ENCODE data around the gene TBCK. TPM values are rescaled to one million over a fixed set of nuclear protein-coding genes. Genes with fewer than 3 reads are reported as not detected.

The TBCK gene
- total and polyA plus RNA-seq, 2 donors (not counting 1 experiment from before 2014, with no cell fraction given) = 17.5 to 86.1 TPM

DNA sequence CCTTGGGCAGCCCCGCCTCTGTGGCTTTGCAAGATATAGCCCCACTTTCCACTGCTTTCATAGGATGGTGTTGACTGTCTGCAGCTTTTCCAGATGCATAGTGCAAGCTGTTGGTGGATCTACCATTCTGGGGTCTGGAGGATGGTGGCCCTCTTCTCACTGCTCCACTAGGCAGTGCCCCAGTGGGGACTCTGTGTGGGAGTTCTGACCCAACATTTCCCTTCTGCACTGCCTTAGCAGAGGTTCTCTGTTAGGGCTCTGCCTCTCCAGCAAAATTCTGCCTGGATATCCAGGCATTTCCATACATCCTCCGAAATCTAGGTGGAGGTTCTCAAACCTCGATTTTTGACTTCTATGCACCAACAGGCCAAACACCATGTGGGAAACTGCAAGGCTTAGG is 153.7 kb downstream of the TBCK start:
- peaks cover 2 to 9% (median 3%) of the 10 kb centered on the region in 3 donors for H3K9me3 ChIP-seq (ENCODE audit: control extremely low read depth in 1 of 3, control insufficient read depth in 2 of 3, insufficient read depth in 1 of 3, low read length in 2 of 3)
- no peaks in the 10 kb centered on the region for H3K79me2 ChIP-seq (ENCODE audit: control insufficient read depth, insufficient read depth, low read length)
- POLR2A ChIA-PET = no interaction called here
- H3K36me3 ChIP-seq (replicated peaks in 1 of 2; ENCODE audit: control extremely low read depth in 1 of 2, control insufficient read depth in 1 of 2, extremely low read depth in 1 of 2, insufficient read depth in 2 of 2, low read length in 1 of 2) = peaks cover 5 to 9% of the 10 kb centered on the region in 2 experiments
- no peak overlapping the region for H3K27ac ChIP-seq (ENCODE audit: low read length in 2 of 2)
- Mint-ChIP-seq H3K9me3 (ENCODE audit: insufficient read depth) (peaks cover 7% of the 10 kb centered on the region), H3K4me1 (peaks cover 2% of the 10 kb centered on the region), H3K27ac (no peak overlapping the region), H3K4me3 (no peak overlapping the region), H3K27me3 (no peaks in the 10 kb centered on the region)
- H3K4me2 ChIP-seq (replicated peaks; ENCODE audit: low read depth, low read length, poor library complexity, severe bottlenecking) = no peak overlapping the region
- intact Hi-C loops (cut with micrococcal nuclease) = no loop called here
- no peaks in the 10 kb centered on the region for H3K4me1 ChIP-seq (ENCODE audit: control insufficient read depth in 2 of 2, insufficient read depth in 2 of 2, low read length in 2 of 2)
- H3K9ac ChIP-seq (ENCODE audit: low read length) = no peak overlapping the region
- no peak overlapping the region for H2AFZ ChIP-seq (ENCODE audit: insufficient read depth, low read depth, low read length, poor library complexity, severe bottlenecking)
- DNase-seq (no peak), ATAC-seq (ENCODE audit: low read depth) (no peak)
- H4K20me1 ChIP-seq (ENCODE audit: control insufficient read depth, insufficient read depth, low read length, poor library complexity, severe bottlenecking) = no peaks in the 10 kb centered on the region
- CTCF ChIA-PET = no interaction called here
- H3K27me3 ChIP-seq (replicated peaks in 1 of 4; ENCODE audit: control extremely low read depth in 1 of 4, control insufficient read depth in 3 of 4, insufficient read depth in 4 of 4, low read length in 3 of 4) = no peaks in the 10 kb centered on the region
- TF ChIP-seq, protein P1, sequence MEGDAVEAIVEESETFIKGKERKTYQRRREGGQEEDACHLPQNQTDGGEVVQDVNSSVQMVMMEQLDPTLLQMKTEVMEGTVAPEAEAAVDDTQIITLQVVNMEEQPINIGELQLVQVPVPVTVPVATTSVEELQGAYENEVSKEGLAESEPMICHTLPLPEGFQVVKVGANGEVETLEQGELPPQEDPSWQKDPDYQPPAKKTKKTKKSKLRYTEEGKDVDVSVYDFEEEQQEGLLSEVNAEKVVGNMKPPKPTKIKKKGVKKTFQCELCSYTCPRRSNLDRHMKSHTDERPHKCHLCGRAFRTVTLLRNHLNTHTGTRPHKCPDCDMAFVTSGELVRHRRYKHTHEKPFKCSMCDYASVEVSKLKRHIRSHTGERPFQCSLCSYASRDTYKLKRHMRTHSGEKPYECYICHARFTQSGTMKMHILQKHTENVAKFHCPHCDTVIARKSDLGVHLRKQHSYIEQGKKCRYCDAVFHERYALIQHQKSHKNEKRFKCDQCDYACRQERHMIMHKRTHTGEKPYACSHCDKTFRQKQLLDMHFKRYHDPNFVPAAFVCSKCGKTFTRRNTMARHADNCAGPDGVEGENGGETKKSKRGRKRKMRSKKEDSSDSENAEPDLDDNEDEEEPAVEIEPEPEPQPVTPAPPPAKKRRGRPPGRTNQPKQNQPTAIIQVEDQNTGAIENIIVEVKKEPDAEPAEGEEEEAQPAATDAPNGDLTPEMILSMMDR (IDR thresholded peaks at IDR 0.05) = no peak
- TF ChIP-seq EZH2 (IDR thresholded peaks at IDR 0.05; ENCODE audit: borderline replicate concordance, insufficient read depth, low read depth, low read length, poor library complexity, severe bottlenecking) = no peak
- no peak overlapping the region for H3K4me3 ChIP-seq (ENCODE audit: control extremely low read depth in 1 of 5, extremely low read depth in 1 of 5, insufficient read depth in 1 of 5, low read depth in 2 of 5, low read length in 4 of 5)
- 100% methylated on average over 2 of the region's 3 CpGs for WGBS (ENCODE audit: insufficient coverage)

DNA sequence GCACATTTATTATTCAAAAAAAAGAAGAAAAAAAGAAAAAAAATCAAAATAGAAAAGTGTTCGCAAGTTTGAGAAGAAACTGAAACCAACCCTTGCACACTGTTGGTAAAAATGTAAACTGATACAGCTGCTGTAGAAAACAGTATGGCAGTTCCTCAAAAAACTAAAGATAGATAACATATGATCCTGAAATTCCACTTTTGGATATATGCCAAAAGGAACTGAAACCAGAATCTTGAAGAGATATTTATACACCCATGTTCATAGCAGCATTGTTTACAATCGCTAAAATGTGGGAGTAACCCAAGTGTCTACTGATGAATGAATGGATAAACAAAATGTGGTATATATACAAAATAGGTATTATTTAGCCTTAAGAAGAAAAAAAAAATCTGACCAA is 155.4 kb downstream of the TBCK start:
- Histone ChIP-seq H3K27ac (ENCODE audit: low read length in 2 of 2) (no peak overlapping the region), H3K9me3 (ENCODE audit: control extremely low read depth in 1 of 3, control insufficient read depth in 2 of 3, insufficient read depth in 1 of 3, low read length in 2 of 3) (peaks cover 2 to 13% (median 3%) of the 10 kb centered on the region in 3 donors), H3K27me3 (replicated peaks in 1 of 4; ENCODE audit: control extremely low read depth in 1 of 4, control insufficient read depth in 3 of 4, insufficient read depth in 4 of 4, low read length in 3 of 4) (no peaks in the 10 kb centered on the region), H3K9ac (ENCODE audit: low read length) (no peak overlapping the region), H3K4me3 (ENCODE audit: control extremely low read depth in 1 of 5, extremely low read depth in 1 of 5, insufficient read depth in 1 of 5, low read depth in 2 of 5, low read length in 4 of 5) (no peak overlapping the region), H2AFZ (ENCODE audit: insufficient read depth, low read depth, low read length, poor library complexity, severe bottlenecking) (no peak overlapping the region), H3K36me3 (replicated peaks in 1 of 2; ENCODE audit: control extremely low read depth in 1 of 2, control insufficient read depth in 1 of 2, extremely low read depth in 1 of 2, insufficient read depth in 2 of 2, low read length in 1 of 2) (peaks cover 5 to 12% of the 10 kb centered on the region in 2 experiments), H3K4me1 (ENCODE audit: control insufficient read depth in 2 of 2, insufficient read depth in 2 of 2, low read length in 2 of 2) (no peaks in the 10 kb centered on the region), H4K20me1 (ENCODE audit: control insufficient read depth, insufficient read depth, low read length, poor library complexity, severe bottlenecking) (no peaks in the 10 kb centered on the region), H3K4me2 (replicated peaks; ENCODE audit: low read depth, low read length, poor library complexity, severe bottlenecking) (no peak overlapping the region), H3K79me2 (ENCODE audit: control insufficient read depth, insufficient read depth, low read length) (no peaks in the 10 kb centered on the region)
- DNase-seq (no peak), ATAC-seq (ENCODE audit: low read depth) (no peak)
- Mint-ChIP-seq H3K27ac (no peak overlapping the region), H3K4me3 (no peak overlapping the region), H3K27me3 (no peaks in the 10 kb centered on the region), H3K4me1 (peaks cover 2% of the 10 kb centered on the region), H3K9me3 (ENCODE audit: insufficient read depth) (peaks cover 10% of the 10 kb centered on the region)
- CTCF ChIA-PET = no interaction called here
- no CpG with 5 or more reads among the region's 2 CpGs for WGBS (ENCODE audit: insufficient coverage)
- POLR2A ChIA-PET = no interaction called here
- no peak for TF ChIP-seq EZH2 (IDR thresholded peaks at IDR 0.05; ENCODE audit: borderline replicate concordance, insufficient read depth, low read depth, low read length, poor library complexity, severe bottlenecking)
- TF ChIP-seq, protein P1 (IDR thresholded peaks at IDR 0.05) = no peak
- intact Hi-C loops (cut with micrococcal nuclease) = no loop called here

All from B cell (primary cell).